ENCODE results near the gene ST6GALNAC3.

- TF ChIP-seq CTCF (IDR thresholded peaks at IDR 0.05) (no peak), POLR2A (IDR thresholded peaks at IDR 0.05) (no peak)
Observed at GRCh38 chr1:76426606-76427005, 352.1 kb downstream of the ST6GALNAC3 start.
